ENCODE measurements around the gene CREM. TPM values are rescaled to one million over a fixed set of nuclear protein-coding genes. Genes with fewer than 3 reads are reported as not detected.

CREM gene
- total RNA-seq, 1 experiment from 2014 or later, result 31.8 TPM

GRCh38 chr10:35231646-35232045 lies 105.0 kb downstream of the CREM start:
- Histone ChIP-seq H3K36me3 (replicated peaks; ENCODE audit: control insufficient read depth, insufficient read depth, low read length) (no peaks in the 10 kb centered on the region), H3K27me3 (ENCODE audit: control insufficient read depth, insufficient read depth, low read length) (no peaks in the 10 kb centered on the region), H3K4me3 (ENCODE audit: insufficient read depth, low read depth, low read length) (no peak overlapping the region)
- DNase-seq, result no peak

DNA sequence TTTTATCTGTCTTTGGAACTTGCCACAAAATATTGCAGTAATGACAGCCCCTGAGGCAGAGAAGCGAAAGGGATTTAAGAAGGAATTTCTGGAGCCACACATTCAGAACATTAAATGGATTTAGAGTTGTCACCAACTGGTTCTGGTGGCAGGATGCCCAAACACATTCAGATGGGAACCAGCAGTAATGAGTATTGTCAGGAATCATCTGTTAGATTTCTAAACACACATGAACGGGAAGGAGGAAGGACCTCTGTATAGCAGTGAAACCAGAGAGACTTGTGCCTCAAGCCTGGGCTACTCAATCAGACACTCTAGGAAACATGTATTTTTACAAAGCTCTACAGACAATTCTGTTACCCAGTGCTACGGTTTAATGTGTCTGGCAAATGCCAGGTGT lies 105.9 kb downstream of the CREM start:
- Histone ChIP-seq H3K4me3 (ENCODE audit: insufficient read depth, low read depth, low read length) (no peak overlapping the region), H3K27me3 (ENCODE audit: control insufficient read depth, insufficient read depth, low read length) (no peaks in the 10 kb centered on the region), H3K36me3 (replicated peaks; ENCODE audit: control insufficient read depth, insufficient read depth, low read length) (no peaks in the 10 kb centered on the region)
- no peak for DNase-seq

GRCh38 chr10:35234073-35234472 lies 107.4 kb downstream of the CREM start:
- no peak for DNase-seq
- H3K36me3 ChIP-seq (replicated peaks; ENCODE audit: control insufficient read depth, insufficient read depth, low read length), result no peaks in the 10 kb centered on the region
- no peaks in the 10 kb centered on the region for H3K27me3 ChIP-seq (ENCODE audit: control insufficient read depth, insufficient read depth, low read length)
- H3K4me3 ChIP-seq (ENCODE audit: insufficient read depth, low read depth, low read length), result no peak overlapping the region

DNA sequence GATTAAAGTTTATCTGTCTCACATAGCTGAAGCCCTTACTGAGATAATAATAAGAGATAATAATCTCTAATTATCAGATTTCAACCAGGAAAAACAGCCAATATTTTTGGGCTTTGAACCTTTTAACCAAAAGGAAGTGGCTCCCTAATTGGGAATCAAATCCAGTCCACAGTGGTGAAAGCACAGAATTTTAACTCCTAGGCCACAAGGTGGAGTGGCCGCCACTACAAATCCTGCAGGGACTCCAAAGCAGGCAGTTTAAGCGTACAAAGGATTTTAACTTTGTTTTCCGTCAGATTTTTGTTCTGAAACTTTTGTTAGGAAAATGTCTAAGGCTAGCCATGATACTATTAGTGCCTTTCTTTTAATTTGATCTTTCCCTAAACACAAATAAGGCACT lies 110.1 kb downstream of the CREM start:
- Histone ChIP-seq H3K4me3 (ENCODE audit: insufficient read depth, low read depth, low read length) (no peak overlapping the region), H3K27me3 (ENCODE audit: control insufficient read depth, insufficient read depth, low read length) (no peaks in the 10 kb centered on the region), H3K36me3 (replicated peaks; ENCODE audit: control insufficient read depth, insufficient read depth, low read length) (no peaks in the 10 kb centered on the region)
- DNase-seq, result peak; percentile 50

GRCh38 chr10:35237766-35238512 lies 111.3 kb downstream of the CREM start:
- DNase-seq, result no peak

DNA sequence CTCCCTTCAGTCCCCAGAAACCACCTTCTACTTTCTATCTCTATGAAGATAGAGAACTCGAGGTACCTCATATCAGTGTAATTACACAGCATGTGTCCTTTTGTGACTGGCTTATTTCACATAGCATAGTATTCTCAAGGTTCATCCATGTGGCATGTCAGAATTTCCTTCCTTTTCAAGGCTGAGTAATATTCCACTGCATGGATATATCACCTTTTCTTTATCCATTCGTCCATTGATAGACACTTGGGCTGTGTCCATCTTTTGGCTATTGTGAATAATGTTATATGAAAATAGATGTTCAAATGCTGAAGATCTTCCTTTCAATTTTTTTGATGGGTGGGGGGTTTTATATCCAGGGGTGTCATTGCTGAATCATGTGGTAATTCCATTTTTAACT lies 117.9 kb downstream of the CREM start:
- Histone ChIP-seq H3K4me3 (ENCODE audit: insufficient read depth, low read depth, low read length) (no peak overlapping the region), H3K36me3 (replicated peaks; ENCODE audit: control insufficient read depth, insufficient read depth, low read length) (no peaks in the 10 kb centered on the region), H3K27me3 (ENCODE audit: control insufficient read depth, insufficient read depth, low read length) (no peaks in the 10 kb centered on the region)
- DNase-seq, result no peak

More at GRCh38 chr10:35237766-35238512, 111.3 kb downstream of the CREM start:
- H3K27me3 ChIP-seq (ENCODE audit: control insufficient read depth, insufficient read depth, low read length), result no peaks in the 10 kb centered on the region
- H3K4me3 ChIP-seq (ENCODE audit: insufficient read depth, low read depth, low read length), result no peak overlapping the region
- H3K36me3 ChIP-seq (replicated peaks; ENCODE audit: control insufficient read depth, insufficient read depth, low read length), result no peaks in the 10 kb centered on the region

DNA sequence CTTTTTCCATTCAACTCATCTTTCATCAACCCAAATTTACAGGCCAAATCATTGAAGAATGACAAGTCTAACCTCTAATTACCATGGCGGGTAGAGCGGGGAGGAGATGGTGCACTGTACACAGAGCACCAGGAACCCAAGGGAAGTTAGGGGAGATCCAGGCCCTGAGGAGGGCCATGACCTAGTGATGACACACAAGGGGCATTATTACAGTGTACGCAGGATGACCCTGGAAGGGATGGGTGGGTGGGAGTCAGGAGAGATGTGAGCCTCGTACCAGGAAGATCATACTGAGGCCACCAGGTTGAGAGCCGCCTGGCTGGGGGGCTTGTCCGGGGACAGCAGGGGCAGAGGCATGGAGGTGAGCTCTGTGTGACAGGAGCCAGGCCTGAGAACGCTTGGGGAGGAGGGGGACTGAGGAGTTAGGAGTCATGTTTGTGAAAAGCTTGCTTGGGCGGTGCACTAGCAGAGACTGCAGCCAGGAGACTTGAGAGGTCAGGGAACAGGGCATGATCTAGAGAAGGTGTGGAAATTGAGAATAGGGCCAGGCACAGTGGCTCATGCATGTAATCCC lies 120.2 kb downstream of the CREM start:
- Histone ChIP-seq H3K4me3 (ENCODE audit: insufficient read depth, low read depth, low read length) (no peak overlapping the region), H3K27me3 (ENCODE audit: control insufficient read depth, insufficient read depth, low read length) (no peaks in the 10 kb centered on the region), H3K36me3 (replicated peaks; ENCODE audit: control insufficient read depth, insufficient read depth, low read length) (no peaks in the 10 kb centered on the region)
- DNase-seq, result no peak

DNA sequence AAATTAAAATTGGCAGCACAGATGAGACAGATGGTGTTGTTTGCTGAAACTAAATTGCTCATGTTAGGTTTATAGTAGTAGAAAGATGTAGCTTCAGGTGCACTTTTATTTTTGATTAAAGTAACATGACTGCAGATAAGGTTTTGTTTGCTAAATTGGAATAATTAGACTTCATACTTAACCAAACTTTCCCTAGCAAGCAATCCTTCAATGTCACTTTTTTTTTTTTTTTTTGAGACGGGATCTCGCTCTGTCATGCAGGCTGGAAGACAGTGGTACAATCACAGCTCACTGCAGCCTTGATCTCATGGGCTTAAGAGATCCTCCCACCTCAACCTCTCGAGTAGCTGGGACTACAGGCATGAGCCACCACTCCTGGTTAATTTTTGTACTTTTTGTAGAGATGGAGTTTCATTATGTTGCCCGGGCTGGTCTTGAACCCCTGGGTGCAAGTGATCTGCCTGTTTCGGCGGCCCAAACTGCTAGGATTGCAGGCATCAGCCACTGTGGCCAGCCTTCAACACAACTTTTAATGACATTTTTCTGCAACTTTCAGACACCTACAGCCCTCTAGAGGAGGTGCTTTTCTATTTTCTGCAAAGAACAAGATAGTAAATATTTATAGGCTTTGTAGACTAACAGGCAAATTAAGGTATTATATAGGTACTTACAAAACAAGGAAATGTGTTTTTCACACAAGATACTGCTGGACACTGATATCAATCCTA lies 124.9 kb downstream of the CREM start:
- H3K27me3 ChIP-seq (ENCODE audit: control insufficient read depth, insufficient read depth, low read length), result no peaks in the 10 kb centered on the region
- no peaks in the 10 kb centered on the region for H3K36me3 ChIP-seq (replicated peaks; ENCODE audit: control insufficient read depth, insufficient read depth, low read length)
- H3K4me3 ChIP-seq (ENCODE audit: insufficient read depth, low read depth, low read length), result no peak overlapping the region
- DNase-seq, result no peak

DNA sequence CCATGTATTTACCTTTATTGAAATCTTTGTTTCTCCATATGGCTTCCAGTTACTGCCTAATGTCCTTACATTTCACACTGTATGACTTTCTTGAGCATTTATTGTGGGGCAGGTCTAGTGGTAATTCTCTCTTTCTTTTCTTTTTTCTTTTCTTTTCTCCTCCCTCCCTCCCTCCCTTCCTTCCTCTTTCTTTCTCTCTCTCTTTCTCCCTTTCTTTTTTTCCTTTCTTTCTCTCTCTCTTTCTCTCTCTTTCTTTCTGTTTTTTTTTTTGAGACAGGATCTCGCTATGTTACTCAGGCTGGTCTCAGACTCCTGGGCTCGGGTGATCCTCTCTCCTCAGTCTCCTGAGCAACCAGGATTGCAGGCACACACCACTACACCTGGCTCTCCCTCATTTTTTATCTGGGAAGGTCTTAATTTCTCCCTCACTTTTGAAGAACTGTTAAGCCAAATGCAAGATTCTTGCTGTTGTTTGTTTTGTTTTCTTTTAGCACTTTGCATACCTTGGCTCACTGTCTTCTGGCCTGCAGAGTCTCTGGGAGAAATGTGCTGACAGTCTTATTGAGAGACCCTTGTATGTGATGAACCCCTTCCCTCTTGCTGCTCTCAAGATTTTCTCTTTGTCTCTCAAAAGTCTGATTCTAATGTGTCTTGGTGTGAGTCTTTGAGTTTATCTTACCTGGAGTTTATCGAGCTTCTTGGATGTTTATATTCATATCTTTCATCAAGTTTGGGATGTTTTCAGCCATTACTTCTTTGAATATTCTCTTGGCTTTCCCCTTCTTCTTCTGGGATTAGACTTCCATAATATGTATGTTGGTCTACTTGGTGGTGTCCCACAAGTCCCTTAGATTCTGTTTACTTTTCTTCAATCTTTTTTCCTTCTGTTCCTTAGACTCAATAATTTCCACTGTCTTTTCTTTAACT lies 130.7 kb downstream of the CREM start:
- no peaks in the 10 kb centered on the region for H3K27me3 ChIP-seq (ENCODE audit: control insufficient read depth, insufficient read depth, low read length)
- no peaks in the 10 kb centered on the region for H3K36me3 ChIP-seq (replicated peaks; ENCODE audit: control insufficient read depth, insufficient read depth, low read length)
- DNase-seq, result no peak
- H3K4me3 ChIP-seq (ENCODE audit: insufficient read depth, low read depth, low read length), result no peak overlapping the region

GRCh38 chr10:35259769-35260397 lies 133.2 kb downstream of the CREM start:
- Histone ChIP-seq H3K27me3 (ENCODE audit: control insufficient read depth, insufficient read depth, low read length) (no peaks in the 10 kb centered on the region), H3K4me3 (ENCODE audit: insufficient read depth, low read depth, low read length) (no peak overlapping the region), H3K36me3 (replicated peaks; ENCODE audit: control insufficient read depth, insufficient read depth, low read length) (no peaks in the 10 kb centered on the region)
- DNase-seq, result no peak

DNA sequence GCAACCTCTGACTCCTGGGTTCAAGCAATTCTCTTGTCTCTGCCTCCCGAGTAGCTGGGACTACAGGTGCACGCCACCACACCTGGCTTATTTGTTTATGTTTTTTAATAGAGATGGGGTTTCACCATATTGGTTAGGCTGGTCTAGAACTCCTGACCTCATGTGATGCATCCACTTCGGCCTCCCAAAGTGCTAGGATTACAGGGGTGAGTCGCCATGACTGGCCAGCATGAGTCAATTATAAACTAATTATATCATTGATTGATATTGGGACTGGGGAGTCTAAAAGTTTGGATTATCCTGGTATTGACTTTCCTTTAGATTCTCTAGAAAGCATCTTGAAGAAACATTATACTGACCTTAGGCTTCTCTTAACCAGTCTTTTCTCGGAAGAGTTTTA lies 135.8 kb downstream of the CREM start:
- Histone ChIP-seq H3K27me3 (ENCODE audit: control insufficient read depth, insufficient read depth, low read length) (no peaks in the 10 kb centered on the region), H3K36me3 (replicated peaks; ENCODE audit: control insufficient read depth, insufficient read depth, low read length) (no peaks in the 10 kb centered on the region), H3K4me3 (ENCODE audit: insufficient read depth, low read depth, low read length) (no peak overlapping the region)
- DNase-seq, result no peak
